Measurements from ENCODE around the gene DGCR8. TPM values are rescaled to one million over a fixed set of nuclear protein-coding genes. Genes with fewer than 3 reads are reported as not detected.

Gene DGCR8
- total RNA-seq, 1 experiment from 2014 or later, result 53.1 TPM

DNA sequence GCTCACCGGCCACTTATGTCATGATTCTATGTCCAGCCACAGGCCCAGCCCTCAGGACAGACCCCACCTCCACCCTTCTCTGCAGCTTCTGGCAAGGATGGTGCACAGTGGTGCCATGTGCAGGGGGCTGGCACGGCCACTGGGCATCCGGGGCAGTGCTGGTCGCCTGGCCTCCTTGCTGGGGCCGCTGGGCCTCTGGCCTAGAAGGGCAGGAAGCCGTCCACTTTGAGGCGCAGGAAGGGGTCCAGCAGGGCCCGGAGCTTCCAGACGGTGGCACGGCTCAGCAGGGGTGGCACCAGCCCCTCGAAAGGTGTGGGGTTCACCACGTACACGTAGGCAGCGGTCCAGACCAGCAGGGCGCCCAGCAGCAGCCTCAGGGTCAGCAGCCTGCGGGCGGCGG, 68.4 kb downstream of the DGCR8 start:
- Mint-ChIP-seq H3K27me3 (ENCODE audit: insufficient read depth, unreplicated experiment) (no peaks in the 10 kb centered on the region), H3K27ac (ENCODE audit: unreplicated experiment) (no peak overlapping the region), H3K9me3 (ENCODE audit: unreplicated experiment) (no peaks in the 10 kb centered on the region), H3K4me3 (ENCODE audit: unreplicated experiment) (no peak overlapping the region), H3K36me3 (ENCODE audit: insufficient read depth, unreplicated experiment) (no peaks in the 10 kb centered on the region), H3K4me1 (ENCODE audit: low read depth, unreplicated experiment) (no peaks in the 10 kb centered on the region)
- no peaks in the 10 kb centered on the region for H3K36me3 ChIP-seq (ENCODE audit: control insufficient read depth, insufficient read depth, low read length)
- intact Hi-C loops (cut with micrococcal nuclease; ENCODE audit: unreplicated experiment), result no loop called here
- no peak for TF ChIP-seq CTCF (IDR thresholded peaks at IDR 0.05; ENCODE audit: insufficient read depth in 1 of 2, low read depth in 1 of 2, low read length in 1 of 2, severe bottlenecking in 1 of 2, unreplicated experiment in 1 of 2)
- no peaks in the 10 kb centered on the region for H3K9me3 ChIP-seq
- H3K4me3 ChIP-seq (ENCODE audit: low read depth, low read length), result no peak overlapping the region
- H3K27me3 ChIP-seq (replicated peaks; ENCODE audit: control insufficient read depth, insufficient read depth, low read length), result no peaks in the 10 kb centered on the region
- no TSS peak for BruUV-seq (replicated peaks)
- POLR2A ChIA-PET, result no interaction called here
- no peaks in the 10 kb centered on the region for H3K4me1 ChIP-seq
- CTCF ChIA-PET, result no interaction called here
- no peak for DNase-seq

DNA sequence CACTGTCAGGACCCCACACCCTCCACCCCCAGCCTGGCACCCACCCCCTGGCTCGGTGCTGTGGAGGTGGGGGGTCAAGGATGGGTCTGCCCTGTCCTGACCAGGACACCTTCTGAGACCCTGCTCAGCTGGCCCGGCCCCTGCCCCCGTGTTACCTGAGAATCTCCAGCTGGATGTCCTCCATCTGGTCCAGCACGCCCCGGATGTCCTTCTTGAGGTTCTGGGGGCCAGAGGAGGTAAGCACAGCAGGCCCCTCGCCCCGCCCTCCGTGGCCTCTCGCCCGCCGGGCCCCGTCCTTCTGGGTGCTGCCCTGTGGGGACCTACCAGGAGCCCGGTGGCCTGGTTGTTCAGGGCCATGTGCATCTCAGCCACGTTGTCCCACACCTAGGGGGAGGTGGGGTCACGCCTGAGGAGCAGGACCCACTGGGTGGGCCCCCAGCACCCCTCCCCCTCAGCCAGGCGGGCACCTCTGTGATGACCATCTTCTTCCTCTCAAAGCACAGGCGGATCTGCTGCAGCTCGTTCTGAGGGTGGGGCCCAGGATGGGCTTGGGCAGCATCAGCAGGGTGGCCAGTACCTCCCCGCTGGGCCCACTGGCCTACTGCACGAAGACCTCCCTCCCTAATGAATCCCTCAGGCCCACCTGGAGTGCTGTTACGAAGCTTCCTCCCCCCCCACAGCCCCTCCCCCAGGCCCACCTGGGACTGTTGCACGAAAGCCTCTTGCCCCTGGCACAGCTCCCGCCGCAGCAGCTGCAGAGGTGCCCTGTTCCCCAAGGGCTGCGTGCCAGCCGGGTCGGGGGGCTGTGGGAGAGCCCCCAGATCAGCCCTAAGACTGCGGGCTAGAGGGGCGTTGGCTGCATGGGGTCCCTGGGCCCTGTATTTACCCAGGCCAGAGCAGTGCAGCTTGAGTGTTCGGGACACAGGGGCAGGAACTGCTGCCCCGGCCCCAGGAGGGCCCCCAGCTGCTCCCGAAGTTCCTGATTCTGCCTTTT, 69.5 kb downstream of the DGCR8 start:
- no peaks in the 10 kb centered on the region for H3K4me1 ChIP-seq
- DNase-seq, result no peak
- Mint-ChIP-seq H3K36me3 (ENCODE audit: insufficient read depth, unreplicated experiment) (no peaks in the 10 kb centered on the region), H3K9me3 (ENCODE audit: unreplicated experiment) (no peaks in the 10 kb centered on the region), H3K4me1 (ENCODE audit: low read depth, unreplicated experiment) (no peaks in the 10 kb centered on the region), H3K27ac (ENCODE audit: unreplicated experiment) (no peak overlapping the region), H3K4me3 (ENCODE audit: unreplicated experiment) (no peak overlapping the region), H3K27me3 (ENCODE audit: insufficient read depth, unreplicated experiment) (no peaks in the 10 kb centered on the region)
- intact Hi-C loops (cut with micrococcal nuclease; ENCODE audit: unreplicated experiment), result no loop called here
- TF ChIP-seq CTCF (IDR thresholded peaks at IDR 0.05; ENCODE audit: insufficient read depth in 1 of 2, low read depth in 1 of 2, low read length in 1 of 2, severe bottlenecking in 1 of 2, unreplicated experiment in 1 of 2), result no peak
- POLR2A ChIA-PET, result no interaction called here
- no peak overlapping the region for H3K4me3 ChIP-seq (ENCODE audit: low read depth, low read length)
- no TSS peak for BruUV-seq (replicated peaks)
- H3K9me3 ChIP-seq, result no peaks in the 10 kb centered on the region
- CTCF ChIA-PET, result interaction anchor here (0.6 to 0.7 kb wide), 2 partner anchors 39 to 45 kb away, joined by 3 to 7 read pairs; no protein-coding TSS in a partner anchor
- no peaks in the 10 kb centered on the region for H3K27me3 ChIP-seq (replicated peaks; ENCODE audit: control insufficient read depth, insufficient read depth, low read length)
- no peaks in the 10 kb centered on the region for H3K36me3 ChIP-seq (ENCODE audit: control insufficient read depth, insufficient read depth, low read length)

DNA sequence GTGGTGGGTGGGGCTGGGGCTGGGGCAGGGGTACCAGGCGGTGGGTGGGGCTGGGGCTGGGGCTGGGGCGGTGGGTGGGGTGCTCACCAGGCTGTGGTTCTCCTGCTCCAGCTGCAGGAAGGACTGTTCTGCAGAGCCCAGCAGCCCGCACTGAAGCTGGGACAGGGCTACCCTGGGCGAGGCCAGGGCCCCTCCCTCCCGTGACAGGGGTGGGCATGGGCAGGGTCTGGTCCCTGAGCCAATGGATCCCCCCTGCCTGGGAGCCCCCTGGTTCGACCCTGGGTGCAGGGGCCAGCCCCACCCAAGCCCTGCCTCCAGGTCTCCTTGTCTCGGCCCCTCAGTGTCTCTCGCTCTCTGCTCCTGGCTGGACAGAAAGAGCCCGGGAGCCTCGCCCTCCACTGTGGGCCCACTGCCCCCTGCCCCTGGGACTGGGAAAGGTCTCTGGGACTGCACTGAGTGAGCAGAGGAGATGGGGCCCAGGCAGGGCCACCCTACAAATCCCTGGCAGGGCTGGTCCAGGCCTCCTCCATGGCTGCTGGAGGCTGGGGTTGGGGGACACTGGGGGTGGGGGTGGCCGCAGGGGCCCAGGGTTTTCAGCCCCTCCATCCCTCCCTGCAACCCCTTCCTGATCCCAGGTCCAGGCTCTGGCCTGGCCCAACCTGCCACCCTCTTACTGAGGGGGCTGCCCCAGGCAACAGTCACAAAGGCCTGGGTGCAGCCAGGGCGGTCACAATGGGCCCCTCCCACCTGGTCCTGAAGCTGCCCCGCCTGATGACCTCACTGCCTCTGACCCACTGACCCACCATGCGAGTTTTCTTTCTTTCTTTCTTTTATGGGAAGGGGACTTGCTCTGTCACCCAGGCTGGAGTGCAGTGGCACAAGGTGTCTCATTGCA, 70.6 kb downstream of the DGCR8 start, which contains the start of gene CCDC188:
Gene CCDC188, minus strand, starts transcription at position 675 of the 895 bp plus-strand sequence. Its CDS starts 69 bp downstream, at position 606.
- H3K9me3 ChIP-seq, result no peaks in the 10 kb centered on the region
- intact Hi-C loops (cut with micrococcal nuclease; ENCODE audit: unreplicated experiment), result no loop called here
- Mint-ChIP-seq H3K27ac (ENCODE audit: unreplicated experiment) (peak within 1 kb of the TSS; percentile 57), H3K9me3 (ENCODE audit: unreplicated experiment) (no peaks in the 10 kb centered on the region), H3K27me3 (ENCODE audit: insufficient read depth, unreplicated experiment) (no peaks in the 10 kb centered on the region), H3K36me3 (ENCODE audit: insufficient read depth, unreplicated experiment) (no peaks in the 10 kb centered on the region), H3K4me3 (ENCODE audit: unreplicated experiment) (no peak within 1 kb of the TSS), H3K4me1 (ENCODE audit: low read depth, unreplicated experiment) (no peaks in the 10 kb centered on the region)
- no peak for TF ChIP-seq CTCF (IDR thresholded peaks at IDR 0.05; ENCODE audit: insufficient read depth in 1 of 2, low read depth in 1 of 2, low read length in 1 of 2, severe bottlenecking in 1 of 2, unreplicated experiment in 1 of 2)
- H3K4me1 ChIP-seq, result no peaks in the 10 kb centered on the region
- CTCF ChIA-PET, result interaction anchor here (0.7 kb wide), 1 partner anchor 44 kb away, joined by 3 read pairs; no protein-coding TSS in a partner anchor
- POLR2A ChIA-PET, result no interaction called here
- BruUV-seq (replicated peaks), result no TSS peak
- no peaks in the 10 kb centered on the region for H3K27me3 ChIP-seq (replicated peaks; ENCODE audit: control insufficient read depth, insufficient read depth, low read length)
- H3K36me3 ChIP-seq (ENCODE audit: control insufficient read depth, insufficient read depth, low read length), result no peaks in the 10 kb centered on the region
- DNase-seq, result no peak
- H3K4me3 ChIP-seq (ENCODE audit: low read depth, low read length), result no peak within 1 kb of the TSS

Data from Caco-2 (cell line).